IMR-90 (cell line): ENCODE measurements around the gene CLIC1. TPM values are rescaled to one million over a fixed set of nuclear protein-coding genes. Genes with fewer than 3 reads are reported as not detected.
A peak's percentile ranks its signal among the peaks of the same experiment; 100 is the strongest.

Source experiments
- ATAC-seq: fragments of 200-7000 bp; cut with Tn5 transposase; 2 replicates; pipeline ENCODE4 v1.9.1; 2020; ENCODE audit warnings: low read depth, mild to moderate bottlenecking, moderate library complexity
- BruUV-seq: library from RNA; stranded (reverse); fragments of 400-500 nt; replicated peaks from 2 replicates; lab custom pipeline; 2021; lab: Mats Ljungman, UMichigan
- CTCF ChIA-PET: fragments of 300-600 bp; formaldehyde crosslinking; extraction: SDS; loops from one replicate; lab custom pipeline; 2021; ENCODE audit warnings: antibody characterized with exemption; lab: Yijun Ruan, JAX
- POLR2A ChIA-PET: fragments of 300-600 bp; sonication (Branson Sonifier 250); formaldehyde crosslinking; loops from one replicate; lab custom pipeline; 2022; ENCODE audit warnings: antibody characterized with exemption; ENCODE audit not compliant: unreplicated experiment; lab: Charles Lee
- DNase-seq: peaks from one replicate; pipeline ENCODE4 v3.0.0; 2013
- H2AFZ ChIP-seq: replicated peaks from 2 replicates; pipeline ENCODE3; 2013; ENCODE audit warnings: low read length, mild to moderate bottlenecking; ENCODE audit not compliant: poor library complexity
- H2AK5ac ChIP-seq: 2 replicates; pipeline ENCODE4 v1.6.1; 2013; ENCODE audit warnings: low read depth, low read length, inconsistent platforms
- H2AK9ac ChIP-seq: replicated peaks from 2 replicates; pipeline ENCODE3; 2013; ENCODE audit warnings: mild to moderate bottlenecking, low read depth, low read length, moderate library complexity; ENCODE audit not compliant: poor library complexity
- H2BK120ac ChIP-seq: 2 replicates; pipeline ENCODE4 v1.6.1; 2013; ENCODE audit warnings: low read depth, low read length, inconsistent platforms
- H2BK15ac ChIP-seq: 3 replicates; pipeline ENCODE4 v1.6.1; 2013; ENCODE audit warnings: low read depth, low read length, inconsistent platforms
- H2BK20ac ChIP-seq: 2 replicates; pipeline ENCODE4 v1.6.1; 2013; ENCODE audit warnings: low read depth, mild to moderate bottlenecking, inconsistent platforms, low read length, moderate library complexity
- H2BK5ac ChIP-seq: 2 replicates; pipeline ENCODE4 v1.6.1; 2013; ENCODE audit warnings: mild to moderate bottlenecking, low read depth, low read length, inconsistent platforms; ENCODE audit not compliant: poor library complexity, severe bottlenecking
- H3K14ac ChIP-seq: replicated peaks from 2 replicates; pipeline ENCODE4 v1.6.1; 2013; ENCODE audit warnings: low read depth, low read length, inconsistent platforms
- H3K18ac ChIP-seq: 2 replicates; pipeline ENCODE4 v1.6.1; 2013; ENCODE audit warnings: low read depth, low read length, control low read depth
- H3K23ac ChIP-seq: 2 replicates; pipeline ENCODE4 v1.6.1; 2013; ENCODE audit warnings: low read depth, low read length, inconsistent platforms
- H3K27ac ChIP-seq: 2 replicates; pipeline ENCODE4 v1.5.1; 2013; ENCODE audit warnings: mild to moderate bottlenecking, control low read depth, low read length; ENCODE audit not compliant: insufficient read depth
- H3K27me3 ChIP-seq: 2 replicates; pipeline ENCODE4 v1.6.1; 2013; ENCODE audit warnings: low read length; ENCODE audit not compliant: control insufficient read depth, insufficient read depth
- H3K36me3 ChIP-seq: 2 replicates; pipeline ENCODE4 v1.6.1; 2013; ENCODE audit warnings: low read length, mixed read lengths; ENCODE audit not compliant: control insufficient read depth, insufficient read depth
- H3K4ac ChIP-seq: 2 replicates; pipeline ENCODE4 v1.6.1; 2013; ENCODE audit warnings: low read depth, low read length, inconsistent platforms
- H3K4me1 ChIP-seq: 2 replicates; pipeline ENCODE4 v1.6.1; 2013; ENCODE audit warnings: low read length, mixed read lengths; ENCODE audit not compliant: control insufficient read depth, insufficient read depth
- H3K4me2 ChIP-seq: 2 replicates; pipeline ENCODE4 v1.6.1; 2013; ENCODE audit warnings: low read depth, mild to moderate bottlenecking, control low read depth, low read length, moderate library complexity
- H3K4me3 ChIP-seq: 2 replicates; pipeline ENCODE4 v1.5.1; 2013; ENCODE audit warnings: low read depth, mild to moderate bottlenecking, control low read depth, low read length, moderate library complexity; ENCODE audit not compliant: insufficient read depth
- H3K56ac ChIP-seq: 2 replicates; pipeline ENCODE4 v1.6.1; 2013; ENCODE audit warnings: low read length, inconsistent platforms; ENCODE audit not compliant: insufficient read depth; ENCODE audit errors: extremely low read depth
- H3K79me1 ChIP-seq, 2 experiments: 2 replicates each; pipeline ENCODE4 v1.6.1; 2013; ENCODE audit warnings: low read length in 2 of 2, inconsistent platforms in 1 of 2, low read depth in 1 of 2
- H3K9ac ChIP-seq: 2 replicates; pipeline ENCODE4 v1.6.1; 2013; ENCODE audit warnings: low read depth, low read length, control low read depth
- H3K9me1 ChIP-seq: 2 replicates; pipeline ENCODE4 v1.6.1; 2013; ENCODE audit warnings: low read length, inconsistent platforms; ENCODE audit not compliant: insufficient read depth
- H3K9me3 ChIP-seq: 2 replicates; pipeline ENCODE4 v1.6.1; 2013; ENCODE audit warnings: low read length; ENCODE audit not compliant: control insufficient read depth, insufficient read depth
- H4K20me1 ChIP-seq: 2 replicates; pipeline ENCODE4 v1.6.1; 2013; ENCODE audit warnings: low read length, inconsistent platforms; ENCODE audit not compliant: insufficient read depth
- H4K5ac ChIP-seq: 2 replicates; pipeline ENCODE4 v1.6.1; 2013; ENCODE audit warnings: mild to moderate bottlenecking, low read depth, low read length, control low read depth
- H4K8ac ChIP-seq, 2 experiments: 2 replicates each; pipeline ENCODE4 v1.6.1; 2013; ENCODE audit warnings: low read depth in 2 of 2, low read length in 2 of 2, control low read depth in 1 of 2, inconsistent platforms in 1 of 2
- H4K91ac ChIP-seq: 2 replicates; pipeline ENCODE4 v1.6.1; 2013; ENCODE audit warnings: low read depth, low read length, inconsistent platforms; ENCODE audit not compliant: insufficient read depth
- BHLHE40 ChIP-seq: fragments of 150-350 bp; IDR thresholded peaks from 2 replicates; pipeline ENCODE4 v1.6.1; 2016; ENCODE audit warnings: mild to moderate bottlenecking, low read depth, low read length
- CEBPB ChIP-seq: IDR thresholded peaks from 2 replicates; pipeline ENCODE4 v1.6.1; 2012; ENCODE audit warnings: low read depth, low read length, improper control_type of control experiment
- FOS ChIP-seq: fragments of 150-350 bp; IDR thresholded peaks from 2 replicates; pipeline ENCODE4 v1.6.1; 2016; ENCODE audit warnings: low read depth, low read length
- MAFK ChIP-seq: IDR thresholded peaks from 2 replicates; pipeline ENCODE4 v1.6.1; 2012; ENCODE audit warnings: low read depth, low read length, improper control_type of control experiment
- SMC3 ChIP-seq: fragments of 150-350 bp; IDR thresholded peaks from 2 replicates; pipeline ENCODE4 v1.6.1; 2016; ENCODE audit warnings: low read depth, mild to moderate bottlenecking, antibody characterized with exemption, low read length, moderate library complexity
- USF2 ChIP-seq: fragments of 150-350 bp; IDR thresholded peaks from 2 replicates; pipeline ENCODE4 v1.6.1; 2017; ENCODE audit warnings: mild to moderate bottlenecking, antibody characterized with exemption, low read length, low read depth
- WGBS, 2 experiments: methylation state at CpG; one replicate each; pipeline versions ENCODE4 v1.1.5 to v1.1.7; 2013; ENCODE audit warnings: missing lambda C conversion rate in 2 of 2; ENCODE audit not compliant: insufficient read length in 1 of 2; ENCODE audit errors: extremely low coverage in 2 of 2; 5-methylcytosine and 5-hydroxymethylcytosine counted together
- dilution Hi-C: fragments of 300-500 bp; cut with HindIII; formaldehyde crosslinking; loops from one replicate; pipeline ENCODE4 v1.14.3; 2018; ENCODE audit warnings: low sequenced_read_pairs; ENCODE audit not compliant: unreplicated experiment
- in situ Hi-C: fragments of 300-500 bp; cut with MboI; formaldehyde crosslinking; loops from 3 replicates; pipeline ENCODE4 v1.14.3; 2019; ENCODE audit warnings: low sequenced_read_pairs, inconsistent platforms, mixed read lengths
- intact Hi-C: fragments of 100-400 bp; cut with micrococcal nuclease; formaldehyde crosslinking; loops from 2 replicates; pipeline ENCODE4 v1.10.0; 2022
- polyA plus RNA-seq, 3 experiments: library from polyadenylated mRNA; depleted of rRNA; stranded (reverse); fragments of >200 nt; gene quantifications; 2 replicates each; pipeline ENCODE4 v1.2.3, GENCODE V29; 2012; ENCODE audit warnings: low replicate concordance in 1 of 3
- total RNA-seq: library from RNA; depleted of rRNA; stranded (reverse); fragments of >200 nt; gene quantifications from 2 replicates; pipeline ENCODE4 v1.2.3, GENCODE V29; 2012

Gene CLIC1
- total and polyA plus RNA-seq, 2 of the 4 experiments (the other 2 are of a cell fraction) = 706 to 1,185 TPM

- Histone ChIP-seq H2BK20ac (0 out of 2 replicates have a peak overlapping the region, but pooled peaks have one; percentile 8), H3K56ac (no peak overlapping the region), H2AFZ (no peak overlapping the region), H2AK5ac (peak overlapping the region; percentile 46; the same call in 1 of the 2 replicates), H2BK5ac (no peak overlapping the region), H4K20me1 (peaks cover 3% of the 10 kb centered on the region; the same call in 1 of the 2 replicates), H3K4ac (peak overlapping the region; percentile 9; the same call in 1 of the 2 replicates), H3K36me3 (no peaks in the 10 kb centered on the region; the same call in 1 of the 2 replicates), H3K18ac (no peak overlapping the region), H3K4me3 (no peak overlapping the region), H3K14ac (no peak overlapping the region), H3K9me3 (no peaks in the 10 kb centered on the region), H2BK120ac (no peak overlapping the region), H4K8ac (no peak overlapping the region), H2AK9ac (peak overlapping the region; percentile 59), H3K9ac (no peak overlapping the region), H3K27ac (no peak overlapping the region), H4K91ac (no peak overlapping the region), H3K4me1 (peaks cover 5% of the 10 kb centered on the region), H3K79me1 (0 out of 4 replicates have a peak, but pooled peaks cover 0 to 12% of the 10 kb centered on the region in 2 experiments), H3K9me1 (peaks cover 6% of the 10 kb centered on the region), H4K5ac (no peak overlapping the region), H3K27me3 (no peaks in the 10 kb centered on the region), H3K23ac (no peak overlapping the region; the same call in 1 of the 2 replicates), H3K4me2 (peak overlapping the region; percentile 25; the same call in 1 of the 2 replicates), H2BK15ac (no peak overlapping the region; the same call in 2 of the 3 replicates)
- TF ChIP-seq USF2 (no peak), FOS (peak; percentile 70), MAFK (no peak; the same call in 1 of the 2 replicates), CEBPB (peak; percentile 60; the same call in 1 of the 2 replicates), BHLHE40 (peak; percentile 26; the same call in 1 of the 2 replicates), SMC3 (no peak)
- WGBS, 2 experiments = no CpG with 5 or more reads among the region's 8 CpGs
- ATAC-seq = peak; percentile 95
- in situ Hi-C loops (no loop called here), dilution Hi-C loops (no loop called here), intact Hi-C loops (no loop called here)
- peak; percentile 90 for DNase-seq
- ChIA-PET CTCF (interaction anchor here (1.5 kb wide), 1 partner anchor 17 kb away, joined by 5 read pairs; no protein-coding TSS in a partner anchor), POLR2A (no interaction called here)
- no TSS peak for BruUV-seq
Observed at GRCh38 chr6:31752739-31753319, 16.5 kb upstream of the CLIC1 start.
